SK-N-SH (cell line): ENCODE results near the gene SLC1A2. TPM values are rescaled to one million over a fixed set of nuclear protein-coding genes. Genes with fewer than 3 reads are reported as not detected.

ENCODE experiments used
- CTCF ChIA-PET: fragments of 300-600, 350-600 bp; formaldehyde crosslinking; extraction: SDS; loops from one replicate; lab custom pipeline; 2021; lab: Yijun Ruan, JAX
- POLR2A ChIA-PET: fragments of 350-600 bp; sonication (Branson Sonifier 250); formaldehyde crosslinking; extraction: SDS; loops from one replicate; lab custom pipeline; 2020; ENCODE audit warnings: antibody characterized with exemption, inconsistent platforms; lab: Yijun Ruan, JAX
- DNase-seq: peaks from one replicate; pipeline ENCODE4 v3.0.0; 2012
- H2AFZ ChIP-seq: fragments of 200-600 bp; sonication (generic); 2 replicates; pipeline ENCODE4 v1.8.1; 2016; ENCODE audit warnings: antibody characterized with exemption, mild to moderate bottlenecking, low read depth
- H3F3A ChIP-seq: fragments of 200-600 bp; sonication (generic); replicated peaks from 2 replicates; pipeline ENCODE3; 2016; ENCODE audit warnings: antibody characterized with exemption, mild to moderate bottlenecking; ENCODE audit not compliant: insufficient read depth
- H3K27ac ChIP-seq, 2 experiments: fragments of 200-500 bp in 1 of 2; fragments of 200-600 bp in 1 of 2; sonication (Bioruptor generic) in 1 of 2; sonication (generic), shearing (Covaris generic) in 1 of 2; 2 replicates each; pipeline versions ENCODE4 v1.5.1 to v1.6.1; 2014 to 2016; ENCODE audit warnings: low read depth in 2 of 2, inconsistent platforms in 1 of 2, low read length in 1 of 2, mild to moderate bottlenecking in 1 of 2, mixed read lengths in 1 of 2
- H3K27me3 ChIP-seq: fragments of 200-600 bp; sonication (generic), shearing (Covaris generic); 2 replicates; pipeline ENCODE4 v1.6.1; 2016; ENCODE audit warnings: mixed run types; ENCODE audit not compliant: insufficient read depth
- H3K36me3 ChIP-seq, 2 experiments: fragments of 200-500 bp in 1 of 2; fragments of 200-600 bp in 1 of 2; sonication (Bioruptor generic) in 1 of 2; sonication (generic) in 1 of 2; replicated peaks in 1 of 2; 2 replicates each; pipeline versions ENCODE3 to v1.5.1; 2014 to 2016; ENCODE audit warnings: low read length in 1 of 2, mild to moderate bottlenecking in 1 of 2; ENCODE audit not compliant: insufficient read depth in 2 of 2, control insufficient read depth in 1 of 2
- H3K4me1 ChIP-seq, 2 experiments: fragments of 200-500 bp in 1 of 2; fragments of 200-600 bp in 1 of 2; sonication (Bioruptor generic) in 1 of 2; sonication (generic), shearing (Covaris generic) in 1 of 2; 2 replicates each; pipeline versions ENCODE4 v1.5.1 to v1.6.1; 2014 to 2016; ENCODE audit warnings: low read depth in 1 of 2, low read length in 1 of 2, mixed run types in 1 of 2; ENCODE audit not compliant: insufficient read depth in 2 of 2, control insufficient read depth in 1 of 2
- H3K4me2 ChIP-seq: fragments of 200-600 bp; sonication (generic), shearing (Covaris generic); 2 replicates; pipeline ENCODE4 v1.6.1; 2017; ENCODE audit warnings: mixed run types
- H3K4me3 ChIP-seq, 2 experiments: fragments of 200-500 bp in 1 of 2; fragments of 200-600 bp in 1 of 2; sonication (Bioruptor generic) in 1 of 2; sonication (generic), shearing (Covaris generic) in 1 of 2; 2 replicates each; pipeline versions ENCODE4 v1.5.1 to v1.8.1; 2014 to 2016; ENCODE audit warnings: low read depth in 2 of 2, inconsistent platforms in 1 of 2, low read length in 1 of 2, mild to moderate bottlenecking in 1 of 2, mixed read lengths in 1 of 2, moderate library complexity in 1 of 2
- H3K79me2 ChIP-seq: fragments of 200-600 bp; sonication (generic); 2 replicates; pipeline ENCODE4 v1.8.1; 2017; ENCODE audit warnings: mild to moderate bottlenecking; ENCODE audit not compliant: insufficient read depth
- H3K9ac ChIP-seq: fragments of 200-600 bp; sonication (generic); 2 replicates; pipeline ENCODE4 v1.6.1; 2017; ENCODE audit warnings: mixed run types
- H3K9me2 ChIP-seq: fragments of 200-600 bp; sonication (generic); 2 replicates; pipeline ENCODE4 v1.6.1; 2017; ENCODE audit warnings: mixed run types
- H3K9me3 ChIP-seq: fragments of 200-600 bp; sonication (generic); 2 replicates; pipeline ENCODE4 v1.6.1; 2017; ENCODE audit warnings: mixed run types, mild to moderate bottlenecking, moderate library complexity
- H4K20me1 ChIP-seq: fragments of 200-600 bp; sonication (generic); 2 replicates; pipeline ENCODE4 v1.6.1; 2017; ENCODE audit warnings: mild to moderate bottlenecking, mixed run types; ENCODE audit not compliant: insufficient read depth
- CHD2 ChIP-seq: fragments of 150-350 bp; IDR thresholded peaks from 2 replicates; pipeline ENCODE4 v1.6.1; 2018; ENCODE audit warnings: low read length; ENCODE audit not compliant: partially characterized antibody
- ELF1 ChIP-seq: IDR thresholded peaks from 2 replicates; pipeline ENCODE4 v1.4.0; 2012
- FOSL2 ChIP-seq: IDR thresholded peaks from 2 replicates; pipeline ENCODE4 v1.4.0; 2012; ENCODE audit warnings: low read depth, mild to moderate bottlenecking, moderate library complexity, borderline replicate concordance
- FOXJ3 ChIP-seq: sonication (generic); formaldehyde crosslinking; IDR thresholded peaks from 2 replicates; pipeline ENCODE4 v1.5.1; 2020; ENCODE audit warnings: mild to moderate bottlenecking, missing genetic modification reagents
- MXI1 ChIP-seq: IDR thresholded peaks from 2 replicates; pipeline ENCODE4 v1.6.1; 2012; ENCODE audit warnings: mild to moderate bottlenecking, low read depth, low read length, improper control_type of control experiment
- NFIC ChIP-seq: IDR thresholded peaks from 2 replicates; pipeline ENCODE4 v1.4.0; 2012; ENCODE audit warnings: borderline replicate concordance
- RAD21 ChIP-seq: IDR thresholded peaks from 2 replicates; pipeline ENCODE4 v1.6.1; 2012; ENCODE audit warnings: mild to moderate bottlenecking, low read length
- RFX5 ChIP-seq: IDR thresholded peaks from 2 replicates; pipeline ENCODE4 v1.6.1; 2012; ENCODE audit warnings: mild to moderate bottlenecking, improper control_type of control experiment, low read length
- SIN3A ChIP-seq: IDR thresholded peaks from 2 replicates; pipeline ENCODE4 v1.6.1; 2012; ENCODE audit warnings: low read depth, mild to moderate bottlenecking, low read length, moderate library complexity, borderline replicate concordance
- SMC3 ChIP-seq: IDR thresholded peaks from 2 replicates; pipeline ENCODE4 v1.6.1; 2012; ENCODE audit warnings: low read depth, low read length, improper control_type of control experiment
- TEAD4 ChIP-seq: IDR thresholded peaks from 2 replicates; pipeline ENCODE4 v1.4.0; 2012; ENCODE audit warnings: mild to moderate bottlenecking, borderline replicate concordance; ENCODE audit not compliant: insufficient read depth
- WGBS: methylation state at CpG from one replicate; pipeline ENCODE4 v1.1.6; 2017; ENCODE audit warnings: low lambda C conversion rate; 5-methylcytosine and 5-hydroxymethylcytosine counted together
- polyA plus RNA-seq, 3 experiments: library from polyadenylated mRNA; depleted of rRNA; stranded (reverse); fragments of >200 nt; gene quantifications; 2 replicates each; pipeline ENCODE4 v1.2.3, GENCODE V29; 2012
- TF ChIP-seq, protein P1 (sequence below): IDR thresholded peaks from 2 replicates; pipeline ENCODE4 v1.6.1; 2012; ENCODE audit warnings: mild to moderate bottlenecking, low read depth, low read length, moderate library complexity
- TF ChIP-seq, protein P2 (sequence below): IDR thresholded peaks from 2 replicates; pipeline ENCODE4 v1.4.0; 2012; ENCODE audit warnings: low read depth
- TF ChIP-seq, protein P3 (sequence below): IDR thresholded peaks from 2 replicates; pipeline ENCODE4 v1.4.0; 2012; ENCODE audit warnings: low read depth, borderline replicate concordance

Gene SLC1A2
- polyA plus RNA-seq, 1 of the 3 experiments (the other 2 are of a cell fraction): under 0.01 TPM

DNA sequence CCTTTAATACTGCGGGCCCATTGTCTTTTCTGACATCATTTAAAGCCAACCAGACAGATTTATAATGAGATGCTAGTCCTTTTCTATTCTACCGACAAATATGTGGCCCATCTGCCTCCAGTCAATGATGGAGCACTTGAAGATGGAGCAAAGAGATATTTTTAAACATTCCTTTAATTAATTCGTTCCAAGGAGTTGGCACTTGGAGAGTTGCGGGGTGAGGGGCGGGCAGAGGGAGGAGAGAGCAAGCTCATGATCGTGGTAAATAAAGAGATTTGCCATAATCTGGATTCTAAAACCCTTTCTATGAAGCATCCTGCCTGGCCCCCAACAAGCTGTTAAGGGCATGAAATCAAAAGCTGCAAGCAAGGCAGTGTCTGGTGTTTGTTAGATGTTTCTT lies 5.0 kb downstream of the SLC1A2 start:
- Histone ChIP-seq H3K4me1 (no peaks in the 10 kb centered on the region; a peak in 1 of 4 replicates), H2AFZ (no peak overlapping the region), H3K4me2 (no peak overlapping the region), H3K36me3 (no peaks in the 10 kb centered on the region), H3K27ac (no peak overlapping the region), H3K79me2 (no peaks in the 10 kb centered on the region), H3K9ac (no peak overlapping the region), H4K20me1 (no peaks in the 10 kb centered on the region), H3K9me3 (no peaks in the 10 kb centered on the region), H3K9me2 (no peaks in the 10 kb centered on the region), H3K27me3 (peaks cover 50% of the 10 kb centered on the region), H3F3A (no peaks in the 10 kb centered on the region), H3K4me3 (no peak overlapping the region)
- ChIA-PET POLR2A (no interaction called here), CTCF (interaction anchor here (1.2 to 1.5 kb wide), 3 partner anchors 45 to 901 kb away, joined by 3 to 7 read pairs (median 4); partner anchors contain the start of gene ELF5)
- no peak for DNase-seq
- 65% methylated on average over 6 of the region's 6 CpGs for WGBS
- TF ChIP-seq RFX5 (no peak), FOSL2 (no peak), MXI1 (no peak), SMC3 (no peak), ELF1 (no peak), FOXJ3 (CRISPR knock-in tag) (no peak), CHD2 (no peak), RAD21 (no peak), TEAD4 (no peak), SIN3A (no peak), NFIC (no peak)
- TF ChIP-seq, protein P1, sequence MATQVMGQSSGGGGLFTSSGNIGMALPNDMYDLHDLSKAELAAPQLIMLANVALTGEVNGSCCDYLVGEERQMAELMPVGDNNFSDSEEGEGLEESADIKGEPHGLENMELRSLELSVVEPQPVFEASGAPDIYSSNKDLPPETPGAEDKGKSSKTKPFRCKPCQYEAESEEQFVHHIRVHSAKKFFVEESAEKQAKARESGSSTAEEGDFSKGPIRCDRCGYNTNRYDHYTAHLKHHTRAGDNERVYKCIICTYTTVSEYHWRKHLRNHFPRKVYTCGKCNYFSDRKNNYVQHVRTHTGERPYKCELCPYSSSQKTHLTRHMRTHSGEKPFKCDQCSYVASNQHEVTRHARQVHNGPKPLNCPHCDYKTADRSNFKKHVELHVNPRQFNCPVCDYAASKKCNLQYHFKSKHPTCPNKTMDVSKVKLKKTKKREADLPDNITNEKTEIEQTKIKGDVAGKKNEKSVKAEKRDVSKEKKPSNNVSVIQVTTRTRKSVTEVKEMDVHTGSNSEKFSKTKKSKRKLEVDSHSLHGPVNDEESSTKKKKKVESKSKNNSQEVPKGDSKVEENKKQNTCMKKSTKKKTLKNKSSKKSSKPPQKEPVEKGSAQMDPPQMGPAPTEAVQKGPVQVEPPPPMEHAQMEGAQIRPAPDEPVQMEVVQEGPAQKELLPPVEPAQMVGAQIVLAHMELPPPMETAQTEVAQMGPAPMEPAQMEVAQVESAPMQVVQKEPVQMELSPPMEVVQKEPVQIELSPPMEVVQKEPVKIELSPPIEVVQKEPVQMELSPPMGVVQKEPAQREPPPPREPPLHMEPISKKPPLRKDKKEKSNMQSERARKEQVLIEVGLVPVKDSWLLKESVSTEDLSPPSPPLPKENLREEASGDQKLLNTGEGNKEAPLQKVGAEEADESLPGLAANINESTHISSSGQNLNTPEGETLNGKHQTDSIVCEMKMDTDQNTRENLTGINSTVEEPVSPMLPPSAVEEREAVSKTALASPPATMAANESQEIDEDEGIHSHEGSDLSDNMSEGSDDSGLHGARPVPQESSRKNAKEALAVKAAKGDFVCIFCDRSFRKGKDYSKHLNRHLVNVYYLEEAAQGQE: no peak
- TF ChIP-seq, protein P2, sequence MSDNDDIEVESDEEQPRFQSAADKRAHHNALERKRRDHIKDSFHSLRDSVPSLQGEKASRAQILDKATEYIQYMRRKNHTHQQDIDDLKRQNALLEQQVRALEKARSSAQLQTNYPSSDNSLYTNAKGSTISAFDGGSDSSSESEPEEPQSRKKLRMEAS: no peak

DNA sequence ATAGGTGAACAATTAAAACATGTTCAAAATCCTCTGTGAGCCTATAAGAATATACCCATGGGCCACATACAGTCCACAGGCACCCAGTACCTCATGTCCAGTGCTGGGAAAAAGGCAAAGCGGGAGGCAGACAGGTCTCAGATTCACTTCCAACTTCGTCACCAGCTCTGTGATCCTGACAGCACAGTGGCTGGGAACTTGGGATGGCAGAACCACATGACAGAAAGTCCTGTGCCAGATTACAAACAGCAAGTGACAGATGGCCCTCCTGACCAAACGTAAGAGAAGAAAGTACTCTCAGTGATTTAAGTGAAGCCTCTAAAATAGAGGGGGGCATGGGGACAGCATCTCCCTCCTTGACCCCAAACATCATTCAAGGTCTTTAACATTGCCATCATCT lies 5.8 kb downstream of the SLC1A2 start:
- Histone ChIP-seq H3K36me3 (no peaks in the 10 kb centered on the region), H3K79me2 (no peaks in the 10 kb centered on the region), H3K4me2 (no peak overlapping the region), H2AFZ (no peak overlapping the region), H3K9me3 (no peaks in the 10 kb centered on the region), H3K9me2 (no peaks in the 10 kb centered on the region), H3K4me1 (no peaks in the 10 kb centered on the region), H3K4me3 (no peak overlapping the region), H3K27me3 (peaks cover 44% of the 10 kb centered on the region), H3K27ac (no peak overlapping the region)
- WGBS: 49% methylated on average over 2 of the region's 3 CpGs
- CTCF ChIA-PET: interaction anchor here (1.4 to 4.5 kb wide), 6 partner anchors 10 to 491 kb away, joined by 3 to 59 read pairs (median 13); no protein-coding TSS in a partner anchor
- POLR2A ChIA-PET: no interaction called here
- TF ChIP-seq, protein P3, sequence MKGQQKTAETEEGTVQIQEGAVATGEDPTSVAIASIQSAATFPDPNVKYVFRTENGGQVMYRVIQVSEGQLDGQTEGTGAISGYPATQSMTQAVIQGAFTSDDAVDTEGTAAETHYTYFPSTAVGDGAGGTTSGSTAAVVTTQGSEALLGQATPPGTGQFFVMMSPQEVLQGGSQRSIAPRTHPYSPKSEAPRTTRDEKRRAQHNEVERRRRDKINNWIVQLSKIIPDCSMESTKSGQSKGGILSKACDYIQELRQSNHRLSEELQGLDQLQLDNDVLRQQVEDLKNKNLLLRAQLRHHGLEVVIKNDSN: no peak
- TF ChIP-seq, all 33 proteins: peak for 0
- H3K9ac ChIP-seq: no peak overlapping the region
- no peak for DNase-seq
- no peaks in the 10 kb centered on the region for H3F3A ChIP-seq
- no peaks in the 10 kb centered on the region for H4K20me1 ChIP-seq
